Progenitor cell of endocrine pancreas (in vitro differentiated cells): ENCODE data around the gene OGFOD1. TPM values are rescaled to one million over a fixed set of nuclear protein-coding genes. Genes with fewer than 3 reads are reported as not detected.

Experiments used
- DNase-seq: peaks from one replicate; pipeline ENCODE4 v3.0.0; 2021; ENCODE audit warnings: low spot score; ENCODE audit not compliant: unreplicated experiment
- H3K27ac Mint-ChIP-seq: 2 replicates; pipeline ENCODE4 v1.8.0; 2021; ENCODE audit warnings: mild to moderate bottlenecking, moderate library complexity, mixed read lengths
- H3K27me3 Mint-ChIP-seq: 2 replicates; pipeline ENCODE4 v1.8.0; 2021; ENCODE audit warnings: mixed read lengths
- H3K36me3 Mint-ChIP-seq: 2 replicates; pipeline ENCODE4 v1.8.0; 2022; ENCODE audit warnings: mixed read lengths; ENCODE audit not compliant: insufficient read depth
- H3K4me1 Mint-ChIP-seq: 2 replicates; pipeline ENCODE4 v1.8.0; 2021; ENCODE audit warnings: low read depth, mixed read lengths
- H3K4me3 Mint-ChIP-seq: 2 replicates; pipeline ENCODE4 v1.8.0; 2021; ENCODE audit warnings: low read depth, mild to moderate bottlenecking, moderate library complexity, mixed read lengths
- H3K9me3 Mint-ChIP-seq: 2 replicates; pipeline ENCODE4 v1.8.0; 2021; ENCODE audit warnings: low read depth, mixed read lengths
- CTCF ChIP-seq: fragments of 200-600 bp; sonication (generic); IDR thresholded peaks from one replicate; pipeline ENCODE4 v1.5.0; 2021; ENCODE audit warnings: antibody characterized with exemption, mild to moderate bottlenecking; ENCODE audit not compliant: unreplicated experiment
- total RNA-seq: library from RNA; stranded (reverse); gene quantifications from 2 replicates; pipeline ENCODE4 v1.2.1, GENCODE V29; 2021

Gene OGFOD1
- total RNA-seq, 1 donor from 2014 or later = 32.0 TPM

- no peak for TF ChIP-seq CTCF
- Mint-ChIP-seq H3K27ac (no peak overlapping the region), H3K27me3 (no peaks in the 10 kb centered on the region), H3K4me1 (peaks cover 3% of the 10 kb centered on the region), H3K36me3 (peaks cover 18% of the 10 kb centered on the region), H3K9me3 (no peaks in the 10 kb centered on the region), H3K4me3 (no peak overlapping the region)
- no peak for DNase-seq
Measured at GRCh38 chr16:56411624-56412023, 39.7 kb upstream of the OGFOD1 start.

GRCh38 chr16:56413381-56413780 lies 38.0 kb upstream of the OGFOD1 start:
- DNase-seq = no peak
- Mint-ChIP-seq H3K27ac (no peak overlapping the region), H3K27me3 (no peaks in the 10 kb centered on the region), H3K4me3 (no peak overlapping the region), H3K36me3 (peaks cover 16% of the 10 kb centered on the region), H3K9me3 (no peaks in the 10 kb centered on the region), H3K4me1 (peaks cover 3% of the 10 kb centered on the region)
- TF ChIP-seq CTCF = no peak

- Mint-ChIP-seq H3K27ac (no peak overlapping the region), H3K36me3 (peaks cover 11% of the 10 kb centered on the region)
Measured at GRCh38 chr16:56414366-56414765, 37.0 kb upstream of the OGFOD1 start.

GRCh38 chr16:56415875-56416274 lies 35.5 kb upstream of the OGFOD1 start:
- no peak for DNase-seq
- peaks cover 9% of the 10 kb centered on the region for H3K4me1 Mint-ChIP-seq
- no peaks in the 10 kb centered on the region for H3K9me3 Mint-ChIP-seq
- H3K27ac Mint-ChIP-seq = no peak overlapping the region
- no peak for TF ChIP-seq CTCF
- no peaks in the 10 kb centered on the region for H3K27me3 Mint-ChIP-seq
- peaks cover 11% of the 10 kb centered on the region for H3K36me3 Mint-ChIP-seq
- H3K4me3 Mint-ChIP-seq = no peak overlapping the region

More at GRCh38 chr16:56414366-56414765, 37.0 kb upstream of the OGFOD1 start:
- H3K27me3 Mint-ChIP-seq = no peaks in the 10 kb centered on the region
- no peak for TF ChIP-seq CTCF
- peaks cover 3% of the 10 kb centered on the region for H3K4me1 Mint-ChIP-seq
- H3K4me3 Mint-ChIP-seq = no peak overlapping the region
- no peak for DNase-seq
- no peaks in the 10 kb centered on the region for H3K9me3 Mint-ChIP-seq

GRCh38 chr16:56417138-56417537 lies 34.2 kb upstream of the OGFOD1 start:
- TF ChIP-seq CTCF = no peak
- Mint-ChIP-seq H3K27ac (no peak overlapping the region), H3K36me3 (peaks cover 3% of the 10 kb centered on the region), H3K4me3 (no peak overlapping the region), H3K27me3 (no peaks in the 10 kb centered on the region), H3K4me1 (peaks cover 14% of the 10 kb centered on the region), H3K9me3 (no peaks in the 10 kb centered on the region)
- DNase-seq = no peak
